Mesothelial cell of epicardium (in vitro differentiated cells): ENCODE measurements around the gene SLC6A17. TPM values are rescaled to one million over a fixed set of nuclear protein-coding genes. Genes with fewer than 3 reads are reported as not detected.

Source experiments
- DNase-seq, 2 experiments: peaks; one replicate each; pipeline ENCODE4 v3.0.0; 2021; ENCODE audit warnings: low spot score in 2 of 2; ENCODE audit not compliant: unreplicated experiment in 2 of 2
- H3K27ac Mint-ChIP-seq: 2 replicates; pipeline ENCODE4 v1.8.0; 2021; ENCODE audit warnings: mixed read lengths
- H3K27me3 Mint-ChIP-seq: 2 replicates; pipeline ENCODE4 v1.8.0; 2021; ENCODE audit warnings: low read depth, mixed read lengths
- H3K36me3 Mint-ChIP-seq: 2 replicates; pipeline ENCODE4 v1.8.0; 2021; ENCODE audit warnings: mixed read lengths
- H3K4me1 Mint-ChIP-seq: 2 replicates; pipeline ENCODE4 v1.8.0; 2021; ENCODE audit warnings: mixed read lengths
- H3K4me3 Mint-ChIP-seq: 2 replicates; pipeline ENCODE4 v1.8.0; 2021; ENCODE audit warnings: mild to moderate bottlenecking, moderate library complexity, mixed read lengths
- H3K9me3 Mint-ChIP-seq: 2 replicates; pipeline ENCODE4 v1.8.0; 2021; ENCODE audit warnings: mixed read lengths
- total RNA-seq: library from RNA; stranded (reverse); gene quantifications from 3 replicates; pipeline ENCODE4 v1.2.1, GENCODE V29; 2021
- TF ChIP-seq, protein P1 (sequence below): fragments of 200-600 bp; sonication (generic); IDR thresholded peaks from one replicate; pipeline ENCODE4 v1.5.0; 2021; ENCODE audit warnings: antibody characterized with exemption; ENCODE audit not compliant: unreplicated experiment

Gene SLC6A17
- total RNA-seq, 1 donor from 2014 or later, result 1.6 TPM

DNA sequence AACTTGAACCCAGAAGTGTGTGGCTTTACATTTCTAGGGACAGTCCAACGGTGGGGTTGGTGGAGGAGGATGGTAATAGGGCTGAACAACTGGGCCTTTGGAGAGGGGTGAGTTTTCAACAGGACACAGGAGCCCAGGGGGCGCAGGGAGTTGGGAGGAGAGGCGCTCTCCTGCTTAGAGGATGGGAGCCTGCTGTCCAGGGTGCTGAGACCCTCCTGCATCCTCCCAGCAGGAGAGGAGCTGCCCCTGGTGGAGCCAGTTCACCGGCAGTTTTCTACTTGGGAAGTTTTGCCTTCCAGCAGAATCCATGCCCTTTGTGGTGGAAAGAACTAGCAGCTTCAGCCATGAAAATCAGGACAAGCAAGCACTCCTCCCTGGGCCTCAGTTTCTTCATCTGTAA is 68.4 kb downstream of the SLC6A17 start:
- H3K27ac Mint-ChIP-seq, result no peak overlapping the region
- peak; percentile 48 to 62 for DNase-seq
- TF ChIP-seq, protein P1, sequence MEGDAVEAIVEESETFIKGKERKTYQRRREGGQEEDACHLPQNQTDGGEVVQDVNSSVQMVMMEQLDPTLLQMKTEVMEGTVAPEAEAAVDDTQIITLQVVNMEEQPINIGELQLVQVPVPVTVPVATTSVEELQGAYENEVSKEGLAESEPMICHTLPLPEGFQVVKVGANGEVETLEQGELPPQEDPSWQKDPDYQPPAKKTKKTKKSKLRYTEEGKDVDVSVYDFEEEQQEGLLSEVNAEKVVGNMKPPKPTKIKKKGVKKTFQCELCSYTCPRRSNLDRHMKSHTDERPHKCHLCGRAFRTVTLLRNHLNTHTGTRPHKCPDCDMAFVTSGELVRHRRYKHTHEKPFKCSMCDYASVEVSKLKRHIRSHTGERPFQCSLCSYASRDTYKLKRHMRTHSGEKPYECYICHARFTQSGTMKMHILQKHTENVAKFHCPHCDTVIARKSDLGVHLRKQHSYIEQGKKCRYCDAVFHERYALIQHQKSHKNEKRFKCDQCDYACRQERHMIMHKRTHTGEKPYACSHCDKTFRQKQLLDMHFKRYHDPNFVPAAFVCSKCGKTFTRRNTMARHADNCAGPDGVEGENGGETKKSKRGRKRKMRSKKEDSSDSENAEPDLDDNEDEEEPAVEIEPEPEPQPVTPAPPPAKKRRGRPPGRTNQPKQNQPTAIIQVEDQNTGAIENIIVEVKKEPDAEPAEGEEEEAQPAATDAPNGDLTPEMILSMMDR, result no peak
- no peak overlapping the region for H3K4me3 Mint-ChIP-seq
- no peaks in the 10 kb centered on the region for H3K36me3 Mint-ChIP-seq
- peaks cover 2% of the 10 kb centered on the region for H3K4me1 Mint-ChIP-seq
- H3K27me3 Mint-ChIP-seq, result peaks cover 46% of the 10 kb centered on the region
- H3K9me3 Mint-ChIP-seq, result no peaks in the 10 kb centered on the region

DNA sequence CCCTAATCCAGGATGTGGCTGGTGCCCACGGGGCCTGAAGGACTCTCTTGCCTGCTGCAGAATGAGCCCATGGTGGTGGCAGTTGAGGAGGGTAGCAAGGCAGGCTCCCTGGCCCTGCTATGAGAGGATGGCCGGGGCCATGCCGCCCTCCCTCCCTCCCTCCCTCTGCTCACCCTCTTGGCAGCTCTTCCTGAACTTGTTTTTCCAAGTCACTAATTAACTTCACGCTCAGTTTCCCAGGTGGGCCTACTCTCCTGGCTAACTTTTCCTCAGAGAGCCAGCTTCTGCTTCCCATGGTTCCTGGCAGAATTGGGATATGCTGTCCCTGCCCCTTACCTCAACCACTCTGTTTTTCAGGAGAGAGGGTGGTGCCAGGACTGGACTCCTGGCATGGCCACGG is 70.0 kb downstream of the SLC6A17 start:
- H3K9me3 Mint-ChIP-seq, result no peaks in the 10 kb centered on the region
- TF ChIP-seq, protein P1, result no peak
- peaks cover 7% of the 10 kb centered on the region for H3K4me1 Mint-ChIP-seq
- H3K36me3 Mint-ChIP-seq, result no peaks in the 10 kb centered on the region
- no peak for DNase-seq
- H3K4me3 Mint-ChIP-seq, result no peak overlapping the region
- peaks cover 31% of the 10 kb centered on the region for H3K27me3 Mint-ChIP-seq
- no peak overlapping the region for H3K27ac Mint-ChIP-seq

DNA sequence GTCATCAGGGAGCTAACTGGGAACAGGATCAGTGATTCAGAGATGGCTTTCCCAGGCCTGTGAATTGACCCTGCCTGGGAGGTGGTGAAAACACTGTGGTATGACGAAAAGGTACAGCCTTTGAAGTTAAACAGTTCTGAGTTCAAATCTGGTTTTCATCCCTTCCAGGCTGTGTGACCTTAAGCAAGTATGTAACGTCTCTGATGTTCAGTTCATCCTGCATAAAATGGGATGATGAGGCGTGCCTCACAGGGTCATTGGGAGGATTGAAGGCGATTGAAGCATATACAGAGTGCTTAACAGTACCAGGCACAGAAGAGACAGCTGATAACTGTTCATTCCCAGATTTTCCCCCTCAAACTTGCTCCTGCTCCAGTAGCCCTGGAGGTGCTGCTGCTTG is 70.8 kb downstream of the SLC6A17 start:
- Mint-ChIP-seq H3K4me3 (no peak overlapping the region), H3K27me3 (peaks cover 24% of the 10 kb centered on the region), H3K27ac (no peak overlapping the region), H3K4me1 (peaks cover 7% of the 10 kb centered on the region), H3K36me3 (no peaks in the 10 kb centered on the region), H3K9me3 (no peaks in the 10 kb centered on the region)
- DNase-seq, result no peak
- TF ChIP-seq, protein P1, result no peak

DNA sequence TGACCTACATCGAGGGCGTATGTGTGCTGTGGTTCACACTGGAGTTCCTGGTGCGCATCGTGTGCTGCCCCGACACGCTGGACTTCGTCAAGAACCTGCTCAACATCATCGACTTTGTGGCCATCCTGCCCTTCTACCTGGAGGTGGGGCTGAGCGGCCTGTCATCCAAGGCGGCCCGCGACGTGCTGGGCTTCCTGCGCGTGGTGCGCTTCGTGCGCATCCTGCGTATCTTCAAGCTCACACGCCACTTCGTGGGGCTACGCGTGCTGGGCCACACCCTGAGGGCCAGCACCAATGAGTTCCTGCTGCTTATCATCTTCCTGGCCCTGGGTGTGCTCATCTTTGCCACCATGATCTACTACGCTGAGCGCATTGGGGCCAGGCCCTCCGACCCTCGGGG is 72.8 kb downstream of the SLC6A17 start:
- H3K27ac Mint-ChIP-seq, result no peak overlapping the region
- no peaks in the 10 kb centered on the region for H3K9me3 Mint-ChIP-seq
- peaks cover 7% of the 10 kb centered on the region for H3K4me1 Mint-ChIP-seq

DNA sequence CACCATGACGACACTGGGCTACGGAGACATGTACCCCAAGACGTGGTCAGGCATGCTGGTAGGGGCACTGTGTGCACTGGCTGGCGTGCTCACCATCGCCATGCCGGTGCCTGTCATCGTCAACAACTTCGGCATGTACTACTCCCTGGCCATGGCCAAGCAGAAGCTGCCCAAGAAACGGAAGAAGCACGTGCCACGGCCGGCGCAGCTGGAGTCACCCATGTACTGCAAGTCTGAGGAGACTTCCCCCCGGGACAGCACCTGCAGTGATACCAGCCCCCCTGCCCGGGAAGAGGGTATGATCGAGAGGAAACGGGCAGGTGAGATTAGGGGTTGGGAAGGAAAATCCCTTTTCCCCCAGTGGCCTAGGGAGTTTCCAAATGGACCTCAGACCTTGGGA is 73.3 kb downstream of the SLC6A17 start:
- H3K36me3 Mint-ChIP-seq, result no peaks in the 10 kb centered on the region
- DNase-seq, result no peak
- no peak overlapping the region for H3K4me3 Mint-ChIP-seq

More for the DNA sequence above, 72.8 kb downstream of the SLC6A17 start:
- H3K27me3 Mint-ChIP-seq, result peaks cover 18% of the 10 kb centered on the region
- TF ChIP-seq, protein P1, result no peak
- DNase-seq, result no peak
- no peaks in the 10 kb centered on the region for H3K36me3 Mint-ChIP-seq
- no peak overlapping the region for H3K4me3 Mint-ChIP-seq

More for the DNA sequence above, 73.3 kb downstream of the SLC6A17 start:
- Mint-ChIP-seq H3K27ac (no peak overlapping the region), H3K27me3 (peaks cover 15% of the 10 kb centered on the region), H3K4me1 (peaks cover 7% of the 10 kb centered on the region), H3K9me3 (no peaks in the 10 kb centered on the region)
- TF ChIP-seq, protein P1, result no peak
